H9 (cell line): ENCODE measurements around the gene TTC21B. TPM values are rescaled to one million over a fixed set of nuclear protein-coding genes. Genes with fewer than 3 reads are reported as not detected.

Source experiments
- DNase-seq: peaks from one replicate; pipeline ENCODE4 v3.0.0-alpha.2; 2017
- H2AFZ ChIP-seq: one replicate; pipeline ENCODE4 v1.6.1; 2013; ENCODE audit warnings: mild to moderate bottlenecking, low read length, control low read depth, moderate library complexity
- H2AK5ac ChIP-seq: 2 replicates; pipeline ENCODE4 v1.6.1; 2013; ENCODE audit warnings: low read length, control low read depth, mixed read lengths; ENCODE audit not compliant: insufficient read length
- H2BK120ac ChIP-seq: one replicate; pipeline ENCODE4 v1.6.1; 2013; ENCODE audit warnings: low read depth, mild to moderate bottlenecking, low read length, control low read depth, inconsistent platforms; ENCODE audit not compliant: poor library complexity, severe bottlenecking
- H2BK12ac ChIP-seq: 2 replicates; pipeline ENCODE4 v1.6.1; 2013; ENCODE audit warnings: low read length, control low read depth, mixed read lengths, low read depth; ENCODE audit not compliant: insufficient read length
- H2BK15ac ChIP-seq: 2 replicates; pipeline ENCODE4 v1.6.1; 2013; ENCODE audit warnings: low read depth, low read length, control low read depth
- H2BK20ac ChIP-seq: one replicate; pipeline ENCODE4 v1.6.1; 2013; ENCODE audit warnings: low read depth, mild to moderate bottlenecking, low read length, control low read depth, inconsistent platforms; ENCODE audit not compliant: poor library complexity, severe bottlenecking
- H2BK5ac ChIP-seq: 2 replicates; pipeline ENCODE4 v1.6.1; 2013; ENCODE audit warnings: low read length, control low read depth, mixed read lengths; ENCODE audit not compliant: insufficient read length
- H3K14ac ChIP-seq: 2 replicates; pipeline ENCODE4 v1.6.1; 2013; ENCODE audit warnings: low read length, control low read depth; ENCODE audit not compliant: insufficient read depth
- H3K18ac ChIP-seq: 2 replicates; pipeline ENCODE4 v1.6.1; 2013; ENCODE audit warnings: low read depth, mild to moderate bottlenecking, mixed read lengths, low read length, control low read depth; ENCODE audit not compliant: insufficient read length
- H3K23ac ChIP-seq: 2 replicates; pipeline ENCODE4 v1.6.1; 2013; ENCODE audit warnings: low read length, control low read depth, mixed read lengths, low read depth; ENCODE audit not compliant: insufficient read length
- H3K23me2 ChIP-seq: 2 replicates; pipeline ENCODE4 v1.6.1; 2013; ENCODE audit warnings: low read depth, mild to moderate bottlenecking, mixed read lengths, low read length, control low read depth; ENCODE audit not compliant: insufficient read length, poor library complexity, severe bottlenecking
- H3K27ac ChIP-seq: 2 replicates; pipeline ENCODE4 v1.5.1; 2013; ENCODE audit warnings: low read length, control low read depth, mixed read lengths, low read depth; ENCODE audit not compliant: insufficient read length
- H3K27me3 ChIP-seq: 2 replicates; pipeline ENCODE4 v1.6.1; 2013; ENCODE audit warnings: low read length, control low read depth, inconsistent platforms; ENCODE audit not compliant: insufficient read depth
- H3K4ac ChIP-seq: 2 replicates; pipeline ENCODE4 v1.6.1; 2013; ENCODE audit warnings: low read depth, mild to moderate bottlenecking, control low read depth, inconsistent platforms, low read length, moderate library complexity
- H3K4me1 ChIP-seq: 2 replicates; pipeline ENCODE4 v1.6.1; 2013; ENCODE audit warnings: low read length, control low read depth, inconsistent platforms; ENCODE audit not compliant: insufficient read depth
- H3K4me2 ChIP-seq: 2 replicates; pipeline ENCODE4 v1.6.1; 2013; ENCODE audit warnings: low read length, control low read depth, mixed read lengths; ENCODE audit not compliant: insufficient read length, insufficient read depth
- H3K56ac ChIP-seq: 2 replicates; pipeline ENCODE4 v1.6.1; 2013; ENCODE audit warnings: low read depth, mild to moderate bottlenecking, mixed read lengths, low read length, control low read depth; ENCODE audit not compliant: insufficient read length
- H3K79me1 ChIP-seq: 2 replicates; pipeline ENCODE4 v1.6.1; 2013; ENCODE audit warnings: low read depth, mild to moderate bottlenecking, moderate library complexity, low read length, control low read depth, inconsistent platforms; ENCODE audit not compliant: insufficient read depth, poor library complexity, severe bottlenecking
- H3K79me2 ChIP-seq: 2 replicates; pipeline ENCODE4 v1.6.1; 2013; ENCODE audit warnings: low read length, control low read depth, inconsistent platforms; ENCODE audit not compliant: insufficient read depth
- H3K9ac ChIP-seq: 2 replicates; pipeline ENCODE4 v1.6.1; 2013; ENCODE audit warnings: low read length, control low read depth, mixed read lengths; ENCODE audit not compliant: insufficient read length; ENCODE audit errors: extremely low read depth
- H3K9me3 ChIP-seq: one replicate; pipeline ENCODE4 v1.6.1; 2013; ENCODE audit warnings: low read depth, low read length, inconsistent platforms; ENCODE audit not compliant: control insufficient read depth
- H3T11ph ChIP-seq: one replicate; pipeline ENCODE4 v1.6.1; 2013; ENCODE audit warnings: mild to moderate bottlenecking, low read length, control low read depth, inconsistent platforms
- H4K20me1 ChIP-seq: one replicate; pipeline ENCODE4 v1.6.1; 2013; ENCODE audit not compliant: control insufficient read depth, insufficient read length, insufficient read depth
- H4K5ac ChIP-seq: 2 replicates; pipeline ENCODE4 v1.6.1; 2013; ENCODE audit warnings: low read depth, mild to moderate bottlenecking, mixed read lengths, low read length, control low read depth; ENCODE audit not compliant: insufficient read length
- H4K8ac ChIP-seq: replicated peaks from 2 replicates; pipeline ENCODE4 v1.6.1; 2013; ENCODE audit warnings: low read length, control low read depth, mixed read lengths, low read depth; ENCODE audit not compliant: insufficient read length
- H4K91ac ChIP-seq: 2 replicates; pipeline ENCODE4 v1.6.1; 2013; ENCODE audit warnings: low read depth, mild to moderate bottlenecking, moderate library complexity, mixed read lengths, low read length, control low read depth; ENCODE audit not compliant: insufficient read length
- H3K27ac Mint-ChIP-seq, 3 experiments: 2 replicates in 2 of 3; 3 replicates in 1 of 3; pipeline ENCODE4 v1.8.0; 2020 to 2021; ENCODE audit warnings: mixed read lengths in 3 of 3, mild to moderate bottlenecking in 1 of 3, moderate library complexity in 1 of 3
- H3K27me3 Mint-ChIP-seq: 2 replicates; pipeline ENCODE4 v1.8.0; 2021; ENCODE audit warnings: low read depth, mild to moderate bottlenecking, moderate library complexity, mixed read lengths
- H3K36me3 Mint-ChIP-seq, 3 experiments: 2 replicates in 2 of 3; 3 replicates in 1 of 3; pipeline ENCODE4 v1.8.0; 2020 to 2021; ENCODE audit warnings: low read depth in 3 of 3, mixed read lengths in 3 of 3; ENCODE audit not compliant: insufficient read depth in 1 of 3
- H3K4me1 Mint-ChIP-seq, 2 experiments: 2 replicates each; pipeline ENCODE4 v1.8.0; 2020; ENCODE audit warnings: mixed read lengths in 2 of 2
- H3K4me3 Mint-ChIP-seq, 2 experiments: 2 replicates in 1 of 2; 3 replicates in 1 of 2; pipeline ENCODE4 v1.8.0; 2020 to 2021; ENCODE audit warnings: mild to moderate bottlenecking in 2 of 2, mixed read lengths in 2 of 2, moderate library complexity in 1 of 2
- H3K9me3 Mint-ChIP-seq, 2 experiments: 2 replicates in 1 of 2; 3 replicates in 1 of 2; pipeline ENCODE4 v1.8.0; 2020; ENCODE audit warnings: mild to moderate bottlenecking in 2 of 2, mixed read lengths in 2 of 2, moderate library complexity in 1 of 2
- CTCF ChIP-seq: fragments of 200-600 bp; sonication (generic); conservative IDR thresholded peaks from 3 replicates; pipeline ENCODE4 v1.8.0; 2021; ENCODE audit warnings: antibody characterized with exemption, mild to moderate bottlenecking
- WGBS: extraction: QIAGEN DNeasy Blood & Tissue Kit; methylation state at CpG from one replicate; pipeline ENCODE4 v1.1.7; 2013; ENCODE audit warnings: missing lambda C conversion rate, low lambda C conversion rate, mixed read lengths; ENCODE audit not compliant: insufficient read length; ENCODE audit errors: extremely low coverage; 5-methylcytosine and 5-hydroxymethylcytosine counted together
- total RNA-seq: library from RNA; stranded (reverse); gene quantifications from 2 replicates; pipeline ENCODE4 v1.2.1, GENCODE V29; 2021

TTC21B gene
- total RNA-seq, 1 experiment from 2014 or later = 16.6 TPM

GRCh38 chr2:165864296-165864695 lies 89.3 kb downstream of the TTC21B start:
- DNase-seq = no peak
- Histone ChIP-seq H2AK5ac (no peak overlapping the region), H2BK12ac (no peak overlapping the region), H3K79me2 (no peaks in the 10 kb centered on the region), H3K4me2 (no peak overlapping the region), H4K91ac (no peak overlapping the region), H3K79me1 (no peaks in the 10 kb centered on the region), H3K18ac (no peak overlapping the region), H3K4me1 (no peaks in the 10 kb centered on the region), H3K4ac (no peak overlapping the region), H3K14ac (no peak overlapping the region), H3K9me3 (peaks cover 5% of the 10 kb centered on the region), H3K27me3 (no peaks in the 10 kb centered on the region), H3T11ph (no peak overlapping the region), H2BK120ac (no peak overlapping the region), H4K5ac (no peak overlapping the region), H2BK5ac (no peak overlapping the region), H4K8ac (no peak overlapping the region), H3K56ac (no peak overlapping the region), H2BK20ac (no peak overlapping the region), H3K9ac (no peak overlapping the region), H2AFZ (no peak overlapping the region), H3K23me2 (no peaks in the 10 kb centered on the region), H4K20me1 (no peaks in the 10 kb centered on the region), H3K23ac (no peak overlapping the region), H2BK15ac (no peak overlapping the region), H3K27ac (no peak overlapping the region)
- H3K36me3 Mint-ChIP-seq = peaks cover 11 to 30% (median 28%) of the 10 kb centered on the region in 3 experiments
- no peak for TF ChIP-seq CTCF
- WGBS = no CpG with 5 or more reads among the region's 6 CpGs
- H3K9me3 Mint-ChIP-seq = peaks cover 25% of the 10 kb centered on the region in 2 experiments
- no peak overlapping the region for H3K27ac Mint-ChIP-seq
- H3K4me1 Mint-ChIP-seq = no peaks in the 10 kb centered on the region
- H3K27me3 Mint-ChIP-seq = no peaks in the 10 kb centered on the region
- H3K4me3 Mint-ChIP-seq = no peak overlapping the region
